Transverse colon (tissue), 4 donors: Measurements from ENCODE around the gene CHCHD3. TPM values are rescaled to one million over a fixed set of nuclear protein-coding genes. Genes with fewer than 3 reads are reported as not detected.

Experiments
- DNase-seq: peaks from one replicate; pipeline ENCODE4 v3.0.0-alpha.2; 2019
- H3K27ac ChIP-seq, 4 donors: fragments of 200-600 bp; sonication (generic); 2 replicates each; pipeline ENCODE4 v1.5.1; 2016 to 2018; ENCODE audit warnings: inconsistent platforms in 4 of 4
- H3K27me3 ChIP-seq: fragments of 200-600 bp; sonication (generic); 2 replicates; pipeline ENCODE4 v1.5.1; 2017; ENCODE audit warnings: inconsistent platforms
- H3K36me3 ChIP-seq, 4 donors: fragments of 200-600 bp; sonication (generic); 2 replicates each; pipeline ENCODE4 v1.5.1; 2017 to 2019; ENCODE audit warnings: inconsistent platforms in 4 of 4
- H3K4me1 ChIP-seq, 4 donors: fragments of 200-600 bp; sonication (generic); 2 replicates each; pipeline ENCODE4 v1.5.1; 2017 to 2020; ENCODE audit warnings: inconsistent platforms in 4 of 4
- H3K4me3 ChIP-seq, 4 donors: fragments of 200-600 bp; sonication (generic); 1 replicate in 1 of 4; 2 replicates in 3 of 4; pipeline versions ENCODE4 v1.5.1 to v1.6.1; 2017 to 2019; ENCODE audit warnings: inconsistent platforms in 4 of 4
- H3K9me3 ChIP-seq, 2 donors: fragments of 200-600 bp; sonication (generic); 2 replicates each; pipeline ENCODE4 v1.5.1; 2017 to 2019; ENCODE audit warnings: inconsistent platforms in 2 of 2
- CTCF ChIP-seq, 5 experiments: fragments of 200-600 bp in 3 of 5; fragments of 450-650 bp in 2 of 5; sonication (generic) in 3 of 5; IDR thresholded peaks; 1 replicate in 2 of 5; 2 replicates in 3 of 5; pipeline ENCODE4 v1.5.1; 2016 to 2017; ENCODE audit warnings: antibody characterized with exemption in 5 of 5, inconsistent platforms in 3 of 5, mild to moderate bottlenecking in 2 of 5, moderate library complexity in 1 of 5
- EP300 ChIP-seq: sonication (generic); formaldehyde crosslinking; IDR thresholded peaks from one replicate; pipeline ENCODE4 v1.6.1; 2017; ENCODE audit warnings: antibody characterized with exemption, low read depth
- POLR2A ChIP-seq: fragments of 450-650 bp; IDR thresholded peaks from one replicate; pipeline ENCODE4 v1.6.1; 2016; ENCODE audit warnings: antibody characterized with exemption, mild to moderate bottlenecking, moderate library complexity
- POLR2AphosphoS5 ChIP-seq, 3 donors: sonication (generic); formaldehyde crosslinking; IDR thresholded peaks; one replicate each; pipeline ENCODE4 v1.6.1; 2016; ENCODE audit warnings: antibody characterized with exemption in 3 of 3
- WGBS, 2 donors: methylation state at CpG; one replicate each; pipeline ENCODE4 v1.1.5; 2018; ENCODE audit warnings: low coverage in 1 of 2; 5-methylcytosine and 5-hydroxymethylcytosine counted together
- in situ Hi-C, 4 donors: fragments of 200-750 bp; cut with MboI; loops; one replicate each; pipeline versions ENCODE4 v1.15.0 to v1.15.1; 2017; ENCODE audit warnings: low sequenced_read_pairs in 3 of 4, low pct_ligation_motif_present in 1 of 4, low pct_unique_long_range_greater_than_20kb in 1 of 4
- intact Hi-C: fragments of 100-400 bp; cut with DNase I; formaldehyde crosslinking; loops from one replicate; pipeline ENCODE4 v1.15.1; 2023; ENCODE audit warnings: low total_unique reads
- total RNA-seq, 4 donors: library from RNA; depleted of rRNA; stranded (reverse); fragments of >200 nt; gene quantifications; one replicate each; pipeline ENCODE4 v1.1.0, GENCODE V29; 2016

Gene CHCHD3
- total RNA-seq, 4 donors from 2014 or later = 49.4 to 78.1 (median 52.9) TPM

GRCh38 chr7:133061357-133061756 is 20.5 kb downstream of the CHCHD3 start:
- in situ Hi-C loops (no loop called here), intact Hi-C loops (no loop called here)
- Histone ChIP-seq H3K36me3 (no peaks in the 10 kb centered on the region), H3K27ac (no peak overlapping the region), H3K9me3 (no peaks in the 10 kb centered on the region), H3K4me1 (peaks cover 0 to 3% (median 0%) of the 10 kb centered on the region in 4 donors), H3K27me3 (no peaks in the 10 kb centered on the region), H3K4me3 (no peak overlapping the region)
- no peak for DNase-seq
- WGBS, 2 donors = 60 to 76% methylated on average over 2 of the region's 2 CpGs
- no peak for TF ChIP-seq POLR2AphosphoS5 (IDR thresholded peaks at IDR 0.05)
- TF ChIP-seq POLR2A = no peak
- no peak for TF ChIP-seq EP300
- no peak for TF ChIP-seq CTCF (IDR thresholded peaks at IDR 0.05)

- H3K27ac ChIP-seq = no peak overlapping the region
- no peak overlapping the region for H3K4me3 ChIP-seq
- in situ Hi-C loops = no loop called here
- H3K9me3 ChIP-seq = no peaks in the 10 kb centered on the region
- intact Hi-C loops = no loop called here
- no peaks in the 10 kb centered on the region for H3K27me3 ChIP-seq
- no peaks in the 10 kb centered on the region for H3K36me3 ChIP-seq
- TF ChIP-seq POLR2A (no peak), EP300 (no peak), POLR2AphosphoS5 (IDR thresholded peaks at IDR 0.05) (no peak), CTCF (IDR thresholded peaks at IDR 0.05) (no peak)
- no peak for DNase-seq
- 65 to 75% methylated on average over 2 to 6 of the region's 6 CpGs for WGBS, 2 donors
- H3K4me1 ChIP-seq = peaks cover 0 to 3% (median 0%) of the 10 kb centered on the region in 4 donors
Observed at GRCh38 chr7:133060004-133060403, 21.9 kb downstream of the CHCHD3 start.

- Histone ChIP-seq H3K27ac (no peak overlapping the region), H3K27me3 (no peaks in the 10 kb centered on the region), H3K9me3 (no peaks in the 10 kb centered on the region), H3K36me3 (no peaks in the 10 kb centered on the region), H3K4me3 (no peak overlapping the region), H3K4me1 (peaks cover 0 to 3% (median 0%) of the 10 kb centered on the region in 4 donors)
- 83 to 95% methylated on average over 6 of the region's 6 CpGs for WGBS, 2 donors
- TF ChIP-seq POLR2A (no peak), EP300 (no peak), POLR2AphosphoS5 (IDR thresholded peaks at IDR 0.05) (no peak)
- in situ Hi-C loops (no loop called here), intact Hi-C loops (no loop called here)
- DNase-seq = no peak
Observed at GRCh38 chr7:133059263-133059662, 22.6 kb downstream of the CHCHD3 start.

GRCh38 chr7:133056370-133057238 is 25.3 kb downstream of the CHCHD3 start:
- 89 to 97% methylated on average over 4 of the region's 4 CpGs for WGBS, 2 donors
- H3K27ac ChIP-seq = no peak overlapping the region
- intact Hi-C loops (no loop called here), in situ Hi-C loops (no loop called here)
- no peak for DNase-seq
- no peaks in the 10 kb centered on the region for H3K36me3 ChIP-seq
- no peaks in the 10 kb centered on the region for H3K27me3 ChIP-seq
- peaks cover 0 to 18% (median 3%) of the 10 kb centered on the region in 4 donors for H3K4me1 ChIP-seq
- TF ChIP-seq CTCF (IDR thresholded peaks at IDR 0.05) (no peak), POLR2AphosphoS5 (IDR thresholded peaks at IDR 0.05) (no peak), POLR2A (no peak), EP300 (no peak)
- H3K4me3 ChIP-seq = no peak overlapping the region
- no peaks in the 10 kb centered on the region for H3K9me3 ChIP-seq
